Liver (tissue), 9 donors: ENCODE results near the gene PPM1L. TPM values are rescaled to one million over a fixed set of nuclear protein-coding genes. Genes with fewer than 3 reads are reported as not detected.

Experiments
- DNase-seq: peaks from one replicate; pipeline ENCODE4 v3.0.0-alpha.2; 2017; ENCODE audit warnings: low spot score
- H3K27ac ChIP-seq, 2 donors: one replicate each; pipeline ENCODE4 v1.7.0; 2013; ENCODE audit warnings: inconsistent platforms in 2 of 2, low read length in 2 of 2, control low read depth in 1 of 2, low read depth in 1 of 2, mild to moderate bottlenecking in 1 of 2
- H3K27me3 ChIP-seq, 4 donors: one replicate each; pipeline versions ENCODE4 v1.6.1 to v1.7.0; 2013; ENCODE audit warnings: low read length in 3 of 4, inconsistent platforms in 1 of 4, mild to moderate bottlenecking in 1 of 4, moderate library complexity in 1 of 4; ENCODE audit not compliant: control insufficient read depth in 4 of 4, insufficient read depth in 4 of 4
- H3K36me3 ChIP-seq, 4 donors: one replicate each; pipeline versions ENCODE4 v1.6.1 to v1.7.0; 2013; ENCODE audit warnings: low read length in 3 of 4, mild to moderate bottlenecking in 3 of 4, low read depth in 1 of 4, moderate library complexity in 1 of 4; ENCODE audit not compliant: control insufficient read depth in 4 of 4, insufficient read depth in 3 of 4
- H3K4me1 ChIP-seq, 4 donors: one replicate each; pipeline versions ENCODE4 v1.6.1 to v1.7.0; 2013; ENCODE audit warnings: low read length in 3 of 4, mild to moderate bottlenecking in 3 of 4, moderate library complexity in 1 of 4; ENCODE audit not compliant: control insufficient read depth in 4 of 4, insufficient read depth in 4 of 4
- H3K4me3 ChIP-seq, 3 donors: one replicate each; pipeline versions ENCODE4 v1.6.1 to v1.7.0; 2013; ENCODE audit warnings: low read length in 3 of 3, control low read depth in 1 of 3, low read depth in 1 of 3, mild to moderate bottlenecking in 1 of 3
- H3K9ac ChIP-seq, 2 donors: one replicate each; pipeline ENCODE4 v1.7.0; 2013; ENCODE audit warnings: low read length in 2 of 2, mild to moderate bottlenecking in 2 of 2, moderate library complexity in 2 of 2, control low read depth in 1 of 2, low read depth in 1 of 2
- H3K9me3 ChIP-seq, 4 donors: one replicate each; pipeline versions ENCODE4 v1.6.1 to v1.7.0; 2013; ENCODE audit warnings: low read length in 3 of 4; ENCODE audit not compliant: control insufficient read depth in 4 of 4
- CTCF ChIP-seq: fragments of 150-350 bp; IDR thresholded peaks from 2 replicates; pipeline ENCODE4 v1.5.1; 2017; ENCODE audit warnings: improper control_type of control experiment, low read depth, low read length; ENCODE audit not compliant: missing input control
- EGR1 ChIP-seq, 2 donors: IDR thresholded peaks; 2 replicates each; pipeline ENCODE4 v1.6.1; 2016 to 2018; ENCODE audit warnings: antibody characterized with exemption in 2 of 2, low read depth in 2 of 2
- FOXA1 ChIP-seq: IDR thresholded peaks from 2 replicates; pipeline ENCODE4 v1.6.1; 2016; ENCODE audit warnings: antibody characterized with exemption
- HNF4A ChIP-seq, 2 donors: conservative IDR thresholded peaks; 2 replicates each; pipeline ENCODE4 v1.6.1; 2016; ENCODE audit warnings: antibody characterized with exemption in 2 of 2, mild to moderate bottlenecking in 2 of 2
- JUND ChIP-seq, 2 donors: IDR thresholded peaks; 2 replicates each; pipeline ENCODE4 v1.6.1; 2016; ENCODE audit warnings: antibody characterized with exemption in 2 of 2
- RAD21 ChIP-seq, 2 donors: IDR thresholded peaks; 2 replicates each; pipeline ENCODE4 v1.6.1; 2016; ENCODE audit warnings: antibody characterized with exemption in 2 of 2, mild to moderate bottlenecking in 2 of 2
- REST ChIP-seq: IDR thresholded peaks from 2 replicates; pipeline ENCODE4 v1.6.1; 2016; ENCODE audit warnings: antibody characterized with exemption, mild to moderate bottlenecking
- RXRA ChIP-seq, 2 donors: IDR thresholded peaks; 2 replicates each; pipeline ENCODE4 v1.6.1; 2017 to 2018; ENCODE audit warnings: antibody characterized with exemption in 2 of 2, mild to moderate bottlenecking in 1 of 2
- TAF1 ChIP-seq: conservative IDR thresholded peaks from 2 replicates; pipeline ENCODE4 v1.6.1; 2016; ENCODE audit warnings: antibody characterized with exemption, mild to moderate bottlenecking
- WGBS: extraction: QIAGEN DNeasy Blood & Tissue Kit; methylation state at CpG from one replicate; pipeline ENCODE4 v1.1.7; 2013; 5-methylcytosine and 5-hydroxymethylcytosine counted together
- polyA plus RNA-seq, 2 donors: library from polyadenylated mRNA; stranded (reverse) in 1 of 2; unstranded in 1 of 2; fragments of 200-250 nt in 1 of 2; fragments of >200 nt in 1 of 2; fragmentation: Nextera tagmentation in 1 of 2; extraction: Ambion mirVana in 1 of 2; gene quantifications; one replicate each; pipeline versions ENCODE4 v1.2.1 to v1.2.3, GENCODE V29; 2013 to 2015
- total RNA-seq, 2 donors: library from RNA; depleted of rRNA; stranded (reverse); fragments of >200 nt; gene quantifications; one replicate each; pipeline ENCODE4 v1.2.3, GENCODE V29; 2014
- donor health status: healthy.
- donor health status: healthy.
- donor health status: healthy.
- donor health status: healthy.
- donor health status: healthy.

Gene PPM1L
- total and polyA plus RNA-seq, 4 donors: 1.6 to 8.5 (median 4.8) TPM

GRCh38 chr3:161096771-161097367 is 340.8 kb downstream of the PPM1L start:
- H3K4me3 ChIP-seq: no peak overlapping the region
- WGBS: 72% methylated on average over 7 of the region's 7 CpGs
- H3K9me3 ChIP-seq: no peaks in the 10 kb centered on the region
- no peaks in the 10 kb centered on the region for H3K27me3 ChIP-seq
- H3K36me3 ChIP-seq: no peaks in the 10 kb centered on the region
- no peak overlapping the region for H3K9ac ChIP-seq
- DNase-seq: no peak
- TF ChIP-seq RXRA (IDR thresholded peaks at IDR 0.05): no peak
- peak; percentile 48 for TF ChIP-seq CTCF
- TF ChIP-seq RAD21 (IDR thresholded peaks at IDR 0.05): peak; percentile 63 to 75
- H3K27ac ChIP-seq: no peak overlapping the region
- peaks cover 0 to 5% (median 0%) of the 10 kb centered on the region in 4 donors for H3K4me1 ChIP-seq

GRCh38 chr3:161100994-161101393 is 345.0 kb downstream of the PPM1L start:
- Histone ChIP-seq H3K9me3 (no peaks in the 10 kb centered on the region), H3K36me3 (no peaks in the 10 kb centered on the region), H3K4me3 (no peak overlapping the region), H3K27me3 (no peaks in the 10 kb centered on the region), H3K27ac (no peak overlapping the region), H3K4me1 (peaks cover 0 to 15% (median 5%) of the 10 kb centered on the region in 4 donors), H3K9ac (no peak overlapping the region)
- peak in 1 of 2 donors; percentile 26 for TF ChIP-seq HNF4A (conservative IDR thresholded peaks at IDR 0.05)
- TF ChIP-seq CTCF: no peak
- 50% methylated on average over 6 of the region's 6 CpGs for WGBS
- DNase-seq: no peak

GRCh38 chr3:161101609-161102008 is 345.6 kb downstream of the PPM1L start:
- Histone ChIP-seq H3K9ac (no peak overlapping the region), H3K27me3 (no peaks in the 10 kb centered on the region), H3K9me3 (no peaks in the 10 kb centered on the region), H3K27ac (no peak overlapping the region), H3K4me1 (peaks cover 0 to 15% (median 5%) of the 10 kb centered on the region in 4 donors), H3K36me3 (no peaks in the 10 kb centered on the region), H3K4me3 (no peak overlapping the region)
- 91% methylated on average over 3 of the region's 3 CpGs for WGBS
- TF ChIP-seq CTCF (no peak), JUND (IDR thresholded peaks at IDR 0.05) (no peak), FOXA1 (no peak), EGR1 (IDR thresholded peaks at IDR 0.05; ENCODE audit: low read depth in 2 of 2) (no peak), REST (no peak), TAF1 (no peak)
- DNase-seq: no peak
